C4-2B (cell line): ENCODE data around the gene LSM3.

Experiments used
- CTCF ChIP-seq: fragments of 450-650 bp; conservative IDR thresholded peaks from 2 replicates; pipeline ENCODE4 v1.5.1; 2017; ENCODE audit warnings: mild to moderate bottlenecking
- ZFX ChIP-seq: fragments of 450-650 bp; IDR thresholded peaks from 2 replicates; pipeline ENCODE4 v1.6.1; 2017

DNA sequence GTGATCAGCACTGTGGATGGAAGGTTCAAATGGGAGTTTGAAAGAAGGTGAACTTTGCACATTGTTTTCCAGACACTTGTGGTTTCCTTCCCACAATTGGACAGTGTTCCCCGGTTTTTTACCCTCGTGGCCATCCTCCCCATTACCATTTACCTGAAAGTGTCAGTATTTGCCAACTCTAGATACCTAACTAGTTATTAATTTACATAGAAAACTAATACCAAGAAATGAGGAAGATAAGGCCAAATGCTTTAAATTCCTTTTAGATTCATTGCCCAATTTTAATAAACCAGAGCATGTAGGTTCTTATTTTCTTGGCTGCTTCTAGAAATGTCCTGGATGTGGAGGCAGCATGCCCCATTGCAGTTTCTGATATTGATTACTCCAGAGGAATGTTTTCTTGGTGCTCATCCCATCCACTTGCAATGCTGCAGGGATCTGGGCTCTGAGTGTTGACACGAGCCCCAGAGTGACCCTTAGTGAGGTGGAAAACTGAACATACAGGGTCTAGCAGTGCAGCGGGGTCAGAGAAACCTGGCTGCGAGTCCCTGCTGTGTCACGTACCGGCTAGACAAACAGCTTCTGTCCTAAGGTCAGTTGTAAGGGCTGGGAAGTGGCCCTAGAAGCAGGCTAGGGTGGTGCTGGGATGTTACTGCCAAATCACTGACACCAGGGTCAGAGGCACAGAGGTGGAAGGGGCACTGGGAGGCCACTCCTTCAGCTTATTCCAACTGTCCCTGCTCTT is 23.5 kb downstream of the LSM3 start:
- TF ChIP-seq CTCF (no peak), ZFX (no peak)
